ENCODE measurements around the gene TBC1D5. TPM values are rescaled to one million over a fixed set of nuclear protein-coding genes. Genes with fewer than 3 reads are reported as not detected.

TBC1D5 gene
- total and polyA plus RNA-seq, 2 of the 4 experiments (the other 2 are of a cell fraction): 16.4 to 57.0 TPM

DNA sequence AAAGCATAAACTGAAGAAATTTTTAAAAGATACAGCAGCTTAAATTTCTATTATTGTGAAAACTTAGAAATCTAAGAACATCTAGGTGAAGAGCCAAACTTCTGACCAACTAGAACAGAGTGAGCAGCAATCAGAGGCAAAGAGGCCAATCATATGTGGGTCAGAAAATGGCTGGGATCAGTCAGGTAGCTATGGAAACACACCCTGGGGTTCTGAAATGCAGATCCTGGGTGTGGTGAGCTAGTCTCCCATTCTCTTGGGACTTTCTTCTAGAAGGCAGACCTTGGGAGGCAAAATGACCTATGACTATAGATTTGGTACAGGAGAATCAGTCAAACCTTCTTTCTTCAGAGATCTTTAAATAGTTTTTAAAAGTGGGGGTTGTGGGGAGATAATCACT, 385.8 kb downstream of the TBC1D5 start:
- H4K91ac ChIP-seq (ENCODE audit: insufficient read depth, low read depth, low read length): no peak overlapping the region
- TF ChIP-seq, protein P1, sequence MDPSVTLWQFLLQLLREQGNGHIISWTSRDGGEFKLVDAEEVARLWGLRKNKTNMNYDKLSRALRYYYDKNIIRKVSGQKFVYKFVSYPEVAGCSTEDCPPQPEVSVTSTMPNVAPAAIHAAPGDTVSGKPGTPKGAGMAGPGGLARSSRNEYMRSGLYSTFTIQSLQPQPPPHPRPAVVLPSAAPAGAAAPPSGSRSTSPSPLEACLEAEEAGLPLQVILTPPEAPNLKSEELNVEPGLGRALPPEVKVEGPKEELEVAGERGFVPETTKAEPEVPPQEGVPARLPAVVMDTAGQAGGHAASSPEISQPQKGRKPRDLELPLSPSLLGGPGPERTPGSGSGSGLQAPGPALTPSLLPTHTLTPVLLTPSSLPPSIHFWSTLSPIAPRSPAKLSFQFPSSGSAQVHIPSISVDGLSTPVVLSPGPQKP (IDR thresholded peaks at IDR 0.05; ENCODE audit: borderline replicate concordance, low read depth, low read length): no peak
- TF ChIP-seq, protein P2, sequence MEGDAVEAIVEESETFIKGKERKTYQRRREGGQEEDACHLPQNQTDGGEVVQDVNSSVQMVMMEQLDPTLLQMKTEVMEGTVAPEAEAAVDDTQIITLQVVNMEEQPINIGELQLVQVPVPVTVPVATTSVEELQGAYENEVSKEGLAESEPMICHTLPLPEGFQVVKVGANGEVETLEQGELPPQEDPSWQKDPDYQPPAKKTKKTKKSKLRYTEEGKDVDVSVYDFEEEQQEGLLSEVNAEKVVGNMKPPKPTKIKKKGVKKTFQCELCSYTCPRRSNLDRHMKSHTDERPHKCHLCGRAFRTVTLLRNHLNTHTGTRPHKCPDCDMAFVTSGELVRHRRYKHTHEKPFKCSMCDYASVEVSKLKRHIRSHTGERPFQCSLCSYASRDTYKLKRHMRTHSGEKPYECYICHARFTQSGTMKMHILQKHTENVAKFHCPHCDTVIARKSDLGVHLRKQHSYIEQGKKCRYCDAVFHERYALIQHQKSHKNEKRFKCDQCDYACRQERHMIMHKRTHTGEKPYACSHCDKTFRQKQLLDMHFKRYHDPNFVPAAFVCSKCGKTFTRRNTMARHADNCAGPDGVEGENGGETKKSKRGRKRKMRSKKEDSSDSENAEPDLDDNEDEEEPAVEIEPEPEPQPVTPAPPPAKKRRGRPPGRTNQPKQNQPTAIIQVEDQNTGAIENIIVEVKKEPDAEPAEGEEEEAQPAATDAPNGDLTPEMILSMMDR (conservative IDR thresholded peaks at IDR 0.05; ENCODE audit: low read depth, low read length): no peak
- TF ChIP-seq MAFK (IDR thresholded peaks at IDR 0.05; ENCODE audit: low read depth, low read length) (no peak), NFE2L2 (IDR thresholded peaks at IDR 0.05; ENCODE audit: low read depth, low read length) (no peak), BHLHE40 (IDR thresholded peaks at IDR 0.05; ENCODE audit: low read depth, low read length) (no peak), SMC3 (IDR thresholded peaks at IDR 0.05; ENCODE audit: low read depth, low read length) (no peak)
- intact Hi-C loops (cut with micrococcal nuclease) (no loop called here), in situ Hi-C loops (cut with MboI; ENCODE audit: low sequenced_read_pairs) (no loop called here), dilution Hi-C loops (cut with HindIII; ENCODE audit: low sequenced_read_pairs, unreplicated experiment) (no loop called here)
- H2AK5ac ChIP-seq (ENCODE audit: low read depth, low read length): no peak overlapping the region
- no peak overlapping the region for H4K8ac ChIP-seq (ENCODE audit: low read depth in 2 of 2, low read length in 2 of 2)
- no peak overlapping the region for H3K23ac ChIP-seq (ENCODE audit: low read depth, low read length)
- H3K18ac ChIP-seq (ENCODE audit: low read depth, low read length): no peak overlapping the region
- H3K9ac ChIP-seq (ENCODE audit: low read depth, low read length): no peak overlapping the region
- DNase-seq: no peak
- H4K20me1 ChIP-seq (ENCODE audit: insufficient read depth, low read length): no peaks in the 10 kb centered on the region
- no peak for ATAC-seq (ENCODE audit: low read depth)
- ChIA-PET CTCF (no interaction called here), POLR2A (ENCODE audit: unreplicated experiment) (no interaction called here)
- H3K4ac ChIP-seq (ENCODE audit: low read depth, low read length): no peak overlapping the region
- no peak overlapping the region for H2AK9ac ChIP-seq (replicated peaks; ENCODE audit: low read depth, low read length, poor library complexity)
- H3K4me2 ChIP-seq (ENCODE audit: low read depth, low read length): no peak overlapping the region
- no peak overlapping the region for H3K14ac ChIP-seq (replicated peaks; ENCODE audit: low read depth, low read length)
- H3K79me1 ChIP-seq (ENCODE audit: low read depth in 1 of 2, low read length in 2 of 2): no peaks in the 10 kb centered on the region
- H2BK5ac ChIP-seq (ENCODE audit: low read depth, low read length, poor library complexity, severe bottlenecking): no peak overlapping the region
- H3K36me3 ChIP-seq (ENCODE audit: control insufficient read depth, insufficient read depth, low read length): no peaks in the 10 kb centered on the region
- H3K9me1 ChIP-seq (ENCODE audit: insufficient read depth, low read length): no peaks in the 10 kb centered on the region
- H3K56ac ChIP-seq (ENCODE audit: extremely low read depth, insufficient read depth, low read length): no peak overlapping the region
- H3K9me3 ChIP-seq (ENCODE audit: control insufficient read depth, insufficient read depth, low read length): no peaks in the 10 kb centered on the region
- no peak overlapping the region for H2BK120ac ChIP-seq (ENCODE audit: low read depth, low read length)
- H2BK20ac ChIP-seq (ENCODE audit: low read depth, low read length): no peak overlapping the region
- H3K4me3 ChIP-seq (ENCODE audit: insufficient read depth, low read depth, low read length): no peak overlapping the region
- BruUV-seq (replicated peaks): no TSS peak
- no peak overlapping the region for H2BK15ac ChIP-seq (ENCODE audit: low read depth, low read length)
- no peak overlapping the region for H2AFZ ChIP-seq (replicated peaks; ENCODE audit: low read length, poor library complexity)
- no peaks in the 10 kb centered on the region for H3K4me1 ChIP-seq (ENCODE audit: control insufficient read depth, insufficient read depth, low read length)
- H3K27ac ChIP-seq (ENCODE audit: insufficient read depth, low read length): no peak overlapping the region
- no peaks in the 10 kb centered on the region for H3K27me3 ChIP-seq (ENCODE audit: control insufficient read depth, insufficient read depth, low read length)
- H4K5ac ChIP-seq (ENCODE audit: low read depth, low read length): no peak overlapping the region

Measured in IMR-90 (cell line).